HL-60 (cell line): ENCODE results near the gene TRAF5.
"Not testable (repeated sequence)": the region's sequence is repeated elsewhere in the genome, so short reads cannot be mapped to it uniquely, and the experiment has no call there.

ENCODE experiments used
- CTCF ChIP-seq: IDR thresholded peaks from one replicate; pipeline ENCODE4 v1.5.1; 2011; ENCODE audit warnings: low read length, control low read depth, inconsistent platforms; ENCODE audit not compliant: insufficient read depth
- GABPA ChIP-seq: IDR thresholded peaks from 2 replicates; pipeline ENCODE4 v1.6.1; 2012; ENCODE audit warnings: low read depth
- POLR2AphosphoS5 ChIP-seq: IDR thresholded peaks from 2 replicates; pipeline ENCODE4 v1.6.1; 2012; ENCODE audit warnings: low read depth
- REST ChIP-seq: IDR thresholded peaks from 2 replicates; pipeline ENCODE4 v1.6.1; 2012; ENCODE audit warnings: low read depth; ENCODE audit not compliant: insufficient replicate concordance
- SPI1 ChIP-seq: IDR thresholded peaks from 2 replicates; pipeline ENCODE4 v1.6.1; 2012; ENCODE audit warnings: low read depth, mild to moderate bottlenecking, borderline replicate concordance

- TF ChIP-seq CTCF, POLR2AphosphoS5, GABPA, REST, SPI1: not testable (repeated sequence)
These were observed 71.8 kb downstream of the TRAF5 start for GRCh38 chr1:211398266-211398930.
